GM18520 (cell line): ENCODE data around the gene TTPAL.
"Not testable (repeated sequence)": the region's sequence is repeated elsewhere in the genome, so short reads cannot be mapped to it uniquely, and the experiment has no call there.

ENCODE experiments used
- ATAC-seq: cut with Tn5 transposase; IDR thresholded peaks from one replicate; pipeline ENCODE4 v1.9.1; 2021; ENCODE audit not compliant: unreplicated experiment

TTPAL gene

DNA sequence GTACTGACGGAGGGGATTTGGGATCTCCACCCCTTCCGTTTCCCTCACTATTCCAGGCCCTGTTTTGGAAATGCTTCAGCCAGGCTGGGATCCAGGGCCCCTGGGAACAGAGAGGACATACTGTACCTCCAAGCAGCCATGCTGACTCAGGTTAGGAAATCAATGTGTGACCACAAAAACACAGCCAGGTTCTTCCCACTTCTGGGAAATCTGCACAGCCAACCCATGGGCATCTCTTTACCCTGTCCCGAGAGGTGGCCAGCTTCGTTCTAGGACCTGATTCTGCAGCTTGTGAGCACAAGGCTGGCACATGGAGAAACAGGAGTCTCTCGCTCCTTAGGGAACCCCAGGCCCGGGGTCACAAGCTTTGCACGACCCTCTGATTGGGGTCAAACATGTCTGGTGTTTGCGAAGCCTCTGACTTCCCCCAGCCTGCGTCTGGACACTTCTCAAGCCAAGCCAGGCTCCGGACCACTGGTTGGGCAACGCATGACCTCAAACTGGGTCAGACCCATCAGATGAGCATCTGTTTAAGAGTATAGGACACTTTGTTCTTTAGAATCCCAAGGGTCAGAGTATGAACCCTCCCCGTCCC, 8.3 kb upstream of the TTPAL start:
- ATAC-seq, result no peak

DNA sequence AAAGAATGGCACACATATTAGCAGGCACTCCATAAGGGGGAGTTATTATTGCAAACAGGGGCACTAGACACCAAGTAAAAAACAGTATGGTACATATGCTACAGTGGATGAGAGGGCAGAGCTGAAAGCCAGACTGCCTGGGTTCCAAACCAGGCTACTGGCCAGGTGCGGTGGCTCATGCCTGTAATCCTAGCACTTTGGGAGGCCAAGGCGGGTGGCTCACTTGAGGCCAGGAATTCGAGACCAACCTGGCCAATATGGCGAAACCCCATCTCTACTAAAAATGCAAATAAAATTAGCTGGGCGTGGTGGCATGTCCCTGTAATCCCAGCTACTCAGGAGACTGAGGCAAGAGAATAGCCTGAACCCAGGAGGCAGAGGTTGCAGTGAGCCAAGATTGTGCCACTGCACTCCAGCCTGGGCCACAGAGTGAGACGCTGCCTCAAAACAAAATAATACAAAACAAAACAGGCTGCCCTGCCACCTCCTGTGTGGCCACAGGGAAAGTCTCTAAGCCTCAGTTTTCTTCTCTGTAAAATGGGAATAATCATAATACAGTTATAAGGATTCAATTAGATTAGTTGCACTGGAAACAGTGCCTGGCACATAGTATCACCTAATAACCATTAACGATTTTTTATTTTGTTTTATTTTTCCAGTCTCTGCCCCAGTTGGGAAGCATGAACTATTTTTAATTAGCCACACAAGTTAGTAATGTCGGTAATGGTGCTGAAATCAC, 7.5 kb upstream of the TTPAL start:
- ATAC-seq, result no peak

GRCh38 chr20:44470327-44470726, 5.3 kb upstream of the TTPAL start:
- no peak for ATAC-seq

DNA sequence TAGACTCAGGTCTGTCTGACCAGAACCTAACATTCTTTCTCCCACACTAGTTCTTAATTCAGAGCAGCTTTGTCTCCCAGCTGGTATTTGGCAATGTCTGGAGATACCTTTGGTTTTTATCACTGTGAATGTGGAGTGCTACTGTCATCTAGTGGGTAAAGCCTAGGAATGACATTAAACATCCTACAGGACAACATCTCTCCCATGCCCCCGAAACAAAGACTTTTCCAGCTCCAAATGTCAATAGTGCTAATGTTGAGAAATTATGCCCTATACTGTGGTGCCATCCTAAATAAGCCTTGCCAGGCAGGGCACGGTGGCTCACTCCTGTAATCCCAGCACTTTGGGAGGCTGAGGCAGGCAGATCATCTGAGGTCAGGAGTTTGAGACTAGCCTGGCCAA, 4.2 kb upstream of the TTPAL start:
- ATAC-seq, result no peak

- ATAC-seq, result not testable (repeated sequence)
Observed at GRCh38 chr20:44472283-44472682, 3.4 kb upstream of the TTPAL start.

DNA sequence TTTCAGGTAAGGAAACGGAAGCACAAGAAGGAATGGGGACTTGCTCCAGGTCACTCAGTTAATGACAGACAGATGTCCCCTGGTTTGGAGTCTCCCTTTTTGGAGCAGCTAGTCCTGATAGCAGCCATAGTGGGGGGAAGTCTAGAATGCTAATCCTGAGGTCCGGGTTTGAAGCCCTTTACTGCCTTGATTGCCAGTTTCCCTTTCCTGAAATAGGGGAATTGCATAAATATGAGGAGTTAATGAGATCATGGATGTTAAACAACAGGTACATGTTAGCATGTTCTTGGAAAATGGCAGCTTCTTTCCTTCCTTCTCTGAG, 341 bp upstream of the TTPAL start:
- ATAC-seq, result no peak

GRCh38 chr20:44477151-44477550, 1.5 kb downstream of the TTPAL start:
- ATAC-seq, result no peak

- ATAC-seq, result no peak
Observed at GRCh38 chr20:44478206-44478605, 2.5 kb downstream of the TTPAL start.

DNA sequence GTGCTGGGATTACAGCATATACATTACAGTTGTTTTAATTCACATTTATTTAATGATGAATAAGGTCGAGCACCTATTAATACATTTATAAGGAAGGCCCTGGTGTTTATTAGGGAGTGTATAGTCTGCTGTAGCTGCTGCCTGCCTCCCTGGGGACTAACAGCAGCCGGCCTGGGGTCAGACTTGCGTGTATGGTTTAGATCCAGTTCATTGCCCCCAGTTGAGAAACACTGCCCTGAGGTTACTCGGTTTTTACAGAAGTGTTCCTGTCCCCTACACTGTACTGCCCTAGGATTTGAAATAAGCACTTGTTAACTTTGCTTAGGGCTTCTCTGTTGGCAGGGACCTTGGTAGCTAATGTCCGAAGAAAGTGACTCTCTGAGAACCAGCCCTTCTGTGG, 4.0 kb downstream of the TTPAL start:
- no peak for ATAC-seq

- ATAC-seq, result no peak
Observed at GRCh38 chr20:44480097-44480496, 4.4 kb downstream of the TTPAL start.

- ATAC-seq, result no peak
Observed at GRCh38 chr20:44481719-44482416, 6.2 kb downstream of the TTPAL start.

DNA sequence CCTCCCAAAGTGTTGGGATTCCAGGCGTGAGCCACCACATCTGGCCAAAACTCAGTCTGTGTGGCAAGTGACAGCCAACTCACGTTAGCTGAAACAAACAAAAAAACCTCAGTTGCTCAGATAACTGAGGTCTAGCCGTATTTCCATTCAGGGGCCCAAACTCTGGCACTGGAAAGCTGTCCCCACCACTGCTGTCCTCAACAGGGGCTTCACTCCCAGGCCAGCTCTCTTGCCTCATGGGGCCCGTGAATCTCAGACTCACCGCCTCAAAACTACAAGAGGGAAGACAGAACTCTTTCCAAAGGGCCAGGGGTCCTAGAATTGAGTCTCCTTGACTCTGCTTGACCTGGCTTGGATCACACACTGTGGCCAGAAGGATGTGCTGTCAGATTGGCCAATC, 7.4 kb downstream of the TTPAL start:
- no peak for ATAC-seq

DNA sequence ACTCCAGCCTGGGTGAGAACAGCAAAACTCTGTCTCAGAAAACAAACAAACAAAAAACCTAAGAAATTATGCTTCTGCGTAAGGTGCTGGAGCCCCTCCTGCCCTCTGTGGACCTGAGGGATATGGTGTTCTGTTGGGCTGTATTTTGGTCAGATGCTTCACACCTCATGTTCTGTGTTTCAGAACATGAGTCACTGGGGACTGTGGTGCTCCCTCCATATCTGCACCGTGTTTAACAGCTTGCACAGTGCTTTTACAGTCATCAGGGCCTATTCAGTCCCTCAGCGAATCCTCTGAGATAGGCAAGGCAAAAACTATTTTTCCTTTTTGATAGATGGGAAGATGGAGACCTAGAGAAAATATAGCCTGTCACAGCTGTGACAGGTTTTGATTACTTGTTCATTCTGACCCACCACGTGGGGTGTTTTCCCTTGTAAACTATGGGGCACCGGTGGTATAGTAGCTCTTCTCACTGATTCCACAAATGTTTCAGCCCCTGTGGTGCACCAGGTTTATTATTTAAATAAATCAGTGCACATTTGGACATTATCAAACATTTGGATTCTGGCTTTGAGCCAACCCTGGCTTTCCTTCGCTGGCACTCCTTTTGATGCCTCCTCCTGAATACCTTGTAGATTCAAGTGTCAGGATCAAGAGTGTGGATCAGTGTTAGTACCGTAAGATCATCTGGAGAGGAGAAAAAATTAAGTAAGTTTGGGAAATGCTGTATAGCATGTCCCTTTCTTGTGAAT, 9.6 kb downstream of the TTPAL start:
- ATAC-seq, result no peak

GRCh38 chr20:44485830-44486198, 10.1 kb downstream of the TTPAL start:
- ATAC-seq, result no peak

GRCh38 chr20:44488551-44488950, 12.9 kb downstream of the TTPAL start:
- ATAC-seq, result no peak

GRCh38 chr20:44489223-44489622, 13.5 kb downstream of the TTPAL start:
- no peak for ATAC-seq

GRCh38 chr20:44489931-44490330, 14.3 kb downstream of the TTPAL start:
- ATAC-seq, result no peak

- no peak for ATAC-seq
Observed at GRCh38 chr20:44491635-44492395, 16.1 kb downstream of the TTPAL start.

GRCh38 chr20:44494266-44494665, 18.6 kb downstream of the TTPAL start:
- no peak for ATAC-seq

DNA sequence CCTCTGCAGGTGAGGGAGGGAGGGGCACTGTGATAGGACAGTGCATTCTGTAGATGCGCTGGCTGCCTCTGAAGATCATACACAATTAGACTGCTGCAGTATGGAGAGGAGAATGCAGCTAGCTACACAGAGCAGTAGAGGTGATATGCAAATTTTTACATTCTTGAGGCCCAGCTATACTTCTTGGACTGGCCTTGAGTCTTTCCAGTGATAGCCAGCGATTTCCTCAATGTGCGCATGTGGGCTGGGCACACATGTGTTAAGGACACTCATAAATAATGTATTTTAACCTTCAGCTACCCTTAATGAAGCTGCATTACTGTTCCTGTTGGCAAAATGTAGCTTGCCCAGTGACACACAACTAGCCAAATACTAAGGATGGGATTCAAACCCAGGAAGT, 19.0 kb downstream of the TTPAL start:
- ATAC-seq, result no peak

GRCh38 chr20:44495257-44495656, 19.6 kb downstream of the TTPAL start:
- no peak for ATAC-seq
